HG02763 (cell line): ENCODE measurements around the gene AKIP1.
"Not testable (repeated sequence)": the region's sequence is repeated elsewhere in the genome, so short reads cannot be mapped to it uniquely, and the experiment has no call there.

Experiments
- ATAC-seq: cut with Tn5 transposase; IDR thresholded peaks from one replicate; pipeline ENCODE4 v1.9.1; 2021; ENCODE audit warnings: mild to moderate bottlenecking, moderate library complexity; ENCODE audit not compliant: unreplicated experiment

AKIP1 gene

GRCh38 chr11:8914661-8915018 is 3.7 kb downstream of the AKIP1 start:
- ATAC-seq = no peak

GRCh38 chr11:8917157-8917825 is 6.3 kb downstream of the AKIP1 start:
- ATAC-seq = no peak

DNA sequence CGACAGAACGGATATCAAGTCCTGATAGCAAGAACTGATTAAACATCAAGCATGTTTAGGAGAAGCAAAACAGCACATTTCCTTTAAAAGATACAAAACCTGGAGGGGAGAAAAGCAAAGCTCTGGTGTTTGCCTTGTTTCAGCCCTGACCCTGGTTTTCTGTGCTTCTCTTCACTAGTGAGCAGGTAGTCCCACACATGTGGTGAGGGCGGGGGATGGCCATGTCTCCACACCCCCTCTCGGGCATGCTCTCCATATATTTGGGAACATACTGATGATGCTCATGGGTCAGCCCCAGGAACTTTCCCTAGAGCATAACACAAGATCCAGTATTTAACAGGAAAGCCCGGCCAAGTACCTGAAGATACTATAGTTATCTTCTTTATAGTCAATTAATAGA is 11.7 kb downstream of the AKIP1 start:
- no peak for ATAC-seq

- no peak for ATAC-seq
These were observed 14.7 kb downstream of the AKIP1 start for GRCh38 chr11:8925711-8926110.

GRCh38 chr11:8926236-8926635 is 15.2 kb downstream of the AKIP1 start:
- ATAC-seq = no peak

DNA sequence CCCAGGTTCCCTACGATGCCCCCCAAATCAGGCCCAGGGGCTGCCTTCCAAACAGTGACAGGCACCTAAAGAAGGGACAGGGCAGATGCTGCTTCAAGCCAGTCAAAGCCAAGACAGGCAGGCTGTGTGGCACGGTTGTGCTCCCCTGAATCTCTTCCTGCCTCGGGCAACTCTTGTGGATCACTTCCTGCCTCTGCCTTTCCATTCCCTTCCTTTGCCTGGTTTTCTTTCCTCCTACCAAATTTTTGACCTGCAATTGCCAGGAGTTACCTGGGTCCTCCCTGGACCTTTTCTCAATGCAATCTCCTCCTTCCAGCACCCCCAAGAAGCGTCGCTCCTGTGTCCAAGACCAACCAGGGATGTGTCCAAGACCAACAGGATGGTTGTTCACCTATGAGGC is 16.2 kb downstream of the AKIP1 start:
- ATAC-seq = no peak

DNA sequence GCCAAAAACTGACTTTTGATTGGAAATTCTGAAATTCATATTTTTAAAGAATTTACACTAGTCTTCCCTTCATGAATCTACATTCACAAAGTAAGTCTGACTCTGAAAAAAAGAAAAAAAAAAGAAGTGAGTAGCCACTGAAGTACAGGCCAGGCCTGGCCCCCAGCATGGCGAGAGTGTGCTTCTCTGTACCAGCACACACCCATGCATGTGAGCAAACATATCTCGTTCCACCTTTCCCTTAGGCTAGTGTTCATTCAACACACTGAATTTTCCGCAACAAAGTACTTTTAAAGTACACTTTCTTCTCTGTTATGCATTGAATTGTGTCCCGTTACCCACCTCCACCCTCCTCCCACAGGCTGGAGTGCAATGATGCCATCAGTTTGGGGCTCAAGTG is 17.2 kb downstream of the AKIP1 start:
- no peak for ATAC-seq

DNA sequence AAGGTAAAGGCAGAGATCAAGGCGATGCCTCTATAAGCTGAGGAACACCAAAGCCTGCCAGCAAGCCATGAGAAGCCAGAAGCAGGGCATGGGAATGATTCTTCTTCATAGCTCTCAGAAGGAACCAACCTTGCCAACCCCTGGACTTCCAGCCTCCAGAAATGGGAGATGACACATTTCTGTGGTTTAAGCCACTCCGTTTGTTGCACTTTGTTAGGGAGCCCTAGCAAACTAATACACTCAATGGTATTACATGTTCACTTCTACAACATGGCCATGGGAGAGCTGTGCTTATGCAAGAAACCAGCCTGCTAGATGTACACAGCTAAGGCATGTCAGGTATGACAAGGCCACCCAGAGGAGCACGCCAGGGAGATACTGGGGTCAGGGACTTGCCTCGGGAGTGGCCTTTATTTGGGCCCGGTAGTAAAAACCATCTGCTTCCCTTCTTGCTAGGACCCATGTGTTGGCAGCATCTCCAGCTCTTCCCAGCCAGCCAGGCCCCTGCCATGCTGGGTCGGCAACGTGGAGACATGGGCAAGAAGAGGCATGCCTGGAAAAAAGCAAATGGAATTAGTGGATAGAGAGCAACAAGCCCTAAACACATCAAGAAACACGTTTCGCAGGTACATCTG is 18.1 kb downstream of the AKIP1 start:
- ATAC-seq = no peak

DNA sequence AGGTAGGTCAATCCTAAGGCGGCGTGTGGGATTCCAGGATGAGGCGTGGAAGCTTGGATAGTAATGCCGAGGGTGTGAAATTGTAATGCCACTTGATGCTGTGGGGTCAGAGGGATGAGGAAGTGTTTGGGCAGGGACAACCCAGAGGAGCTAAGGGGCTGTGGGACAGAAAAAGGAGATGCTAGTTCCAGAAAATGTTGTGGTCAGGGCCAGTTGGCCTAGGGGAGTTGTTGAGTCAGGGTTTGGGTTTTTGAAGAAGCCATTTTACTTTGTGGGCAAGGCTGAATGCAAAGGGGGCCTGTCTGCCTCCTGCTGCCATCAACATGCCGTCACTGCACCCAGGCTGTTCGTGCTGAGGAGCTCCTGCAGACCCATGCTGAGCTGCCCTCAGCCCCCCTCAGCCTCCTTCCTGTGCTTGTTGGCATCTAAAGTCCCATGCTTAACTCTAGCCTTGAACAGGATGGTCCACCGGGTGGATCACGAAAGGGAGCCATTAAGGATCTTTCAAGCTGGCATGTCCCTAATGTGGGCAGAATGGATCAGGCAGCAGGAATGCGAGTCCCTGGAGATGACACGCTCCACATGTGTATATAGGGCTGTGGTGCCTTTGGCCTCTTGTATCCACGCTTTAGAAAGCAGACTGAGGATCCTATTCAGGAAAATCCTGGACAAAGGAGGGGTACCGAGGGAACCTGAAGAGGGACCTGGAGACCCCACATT is 19.6 kb downstream of the AKIP1 start:
- no peak for ATAC-seq

GRCh38 chr11:8932564-8933180 is 21.7 kb downstream of the AKIP1 start, which contains the start of gene C11orf16:
TSS of gene C11orf16 (minus strand) at chr11:8932947. CDS start at chr11:8932308, 639 bp downstream.
- ATAC-seq = no peak

DNA sequence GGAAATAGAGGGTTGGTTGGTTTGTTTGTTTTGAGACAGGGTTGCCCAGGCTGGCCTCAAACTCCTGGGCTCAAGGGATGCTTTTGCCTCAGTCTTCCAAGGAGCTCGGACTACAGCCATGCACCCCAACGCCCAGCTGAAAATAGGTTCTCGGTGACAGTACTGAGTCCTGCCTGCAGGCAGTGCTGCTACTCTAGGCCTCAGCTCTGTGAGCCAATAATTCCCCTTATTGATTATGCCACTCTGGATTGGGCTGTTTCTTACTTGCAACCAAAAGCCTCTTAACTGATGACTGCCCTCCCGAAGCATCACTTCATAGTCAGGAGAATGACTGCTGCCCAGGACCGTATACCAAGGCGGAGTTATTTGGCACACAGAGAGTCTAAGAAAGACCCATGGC is 22.9 kb downstream of the AKIP1 start:
- no peak for ATAC-seq

DNA sequence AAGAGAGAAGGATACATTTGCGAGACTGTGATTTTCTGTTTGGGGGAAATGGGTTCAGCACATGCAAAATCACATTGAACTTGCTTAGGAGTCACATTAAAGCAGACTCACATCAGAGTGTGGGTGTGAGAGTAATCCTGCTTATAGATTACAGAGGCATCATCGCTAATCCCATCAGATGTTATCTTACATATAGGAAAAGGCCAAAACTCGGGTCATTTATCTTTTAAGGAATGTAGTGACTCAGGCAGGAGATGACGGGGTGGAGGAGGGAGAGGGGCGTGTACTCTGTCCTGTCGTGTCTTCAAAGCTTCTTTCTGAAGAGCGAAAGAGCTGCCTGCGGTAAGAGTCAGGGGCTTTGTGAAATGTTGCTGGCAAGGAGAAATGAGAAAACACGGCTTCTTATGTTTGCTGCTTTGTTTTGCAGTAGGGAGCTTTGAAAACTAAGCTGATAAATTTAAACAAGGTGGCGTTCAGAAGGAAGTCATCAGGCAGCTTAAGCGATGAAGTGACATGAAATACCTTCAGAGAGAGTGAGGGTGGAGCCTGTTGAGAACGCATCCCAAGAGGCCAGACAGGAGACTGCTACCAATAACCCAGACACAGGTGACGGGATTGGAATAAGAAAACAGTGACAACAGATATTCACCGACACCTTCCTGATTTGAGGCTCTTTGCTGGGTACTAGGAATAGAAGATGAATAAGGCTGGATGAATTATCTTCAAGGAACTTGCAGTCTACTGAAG is 23.9 kb downstream of the AKIP1 start:
- ATAC-seq = no peak

- ATAC-seq = not testable (repeated sequence)
These were observed 24.8 kb downstream of the AKIP1 start for GRCh38 chr11:8935789-8936188.

DNA sequence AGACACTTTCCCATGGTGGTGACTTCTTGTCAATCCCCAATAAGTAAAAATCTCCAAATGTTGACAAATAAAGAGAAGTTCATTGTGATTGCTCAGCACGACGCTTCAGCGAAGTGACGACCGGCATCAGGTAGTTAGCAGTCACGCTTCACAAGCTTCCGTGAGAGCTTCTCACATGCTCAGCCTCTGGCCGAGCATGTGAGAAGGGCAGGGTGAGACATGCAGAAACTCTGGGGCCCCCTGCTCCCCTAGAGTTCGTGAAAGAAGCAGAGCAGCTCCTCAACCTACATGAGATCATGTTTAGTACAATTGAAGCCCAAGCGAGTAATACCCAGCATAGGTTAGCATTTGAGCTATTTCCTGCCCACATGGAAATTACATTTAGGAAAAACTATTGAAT is 26.2 kb downstream of the AKIP1 start:
- no peak for ATAC-seq

GRCh38 chr11:8937659-8938058 is 26.7 kb downstream of the AKIP1 start:
- no peak for ATAC-seq

GRCh38 chr11:8941341-8942103 is 30.5 kb downstream of the AKIP1 start:
- no peak for ATAC-seq

GRCh38 chr11:8942518-8943066 is 31.6 kb downstream of the AKIP1 start, which contains the start of gene ASCL3:
TSS of gene ASCL3 (minus strand) at chr11:8943016. CDS start at chr11:8938161, 4,855 bp downstream.
- no peak for ATAC-seq

GRCh38 chr11:8947230-8947943 is 36.4 kb downstream of the AKIP1 start:
- ATAC-seq = no peak

- no peak for ATAC-seq
These were observed 37.9 kb downstream of the AKIP1 start for GRCh38 chr11:8948886-8949285.
